Omental fat pad (tissue), 4 donors: ENCODE results near the gene SRRM2. TPM values are rescaled to one million over a fixed set of nuclear protein-coding genes. Genes with fewer than 3 reads are reported as not detected.

ENCODE experiments used
- ATAC-seq: fragments of 150-250 bp; one replicate; pipeline ENCODE4 v1.9.1; 2016; ENCODE audit warnings: mild to moderate bottlenecking, moderate library complexity; ENCODE audit not compliant: low FRiP score
- DNase-seq: peaks from one replicate; pipeline ENCODE4 v3.0.0-alpha.2; 2019; ENCODE audit warnings: low spot score
- total RNA-seq, 4 donors: library from RNA; depleted of rRNA; stranded (reverse); fragments of >200 nt; gene quantifications; one replicate each; pipeline ENCODE4 v1.1.0, GENCODE V29; 2016
- TF ChIP-seq, protein P1 (sequence below), 3 donors: fragments of 450-650 bp; IDR thresholded peaks; one replicate each; pipeline ENCODE4 v1.5.1; 2016 to 2017; ENCODE audit warnings: antibody characterized with exemption in 3 of 3, mild to moderate bottlenecking in 3 of 3, moderate library complexity in 2 of 3

The SRRM2 gene
- total RNA-seq, 4 donors from 2014 or later: 230 to 465 (median 368) TPM

- DNase-seq (no peak), ATAC-seq (no peak)
- TF ChIP-seq, protein P1, sequence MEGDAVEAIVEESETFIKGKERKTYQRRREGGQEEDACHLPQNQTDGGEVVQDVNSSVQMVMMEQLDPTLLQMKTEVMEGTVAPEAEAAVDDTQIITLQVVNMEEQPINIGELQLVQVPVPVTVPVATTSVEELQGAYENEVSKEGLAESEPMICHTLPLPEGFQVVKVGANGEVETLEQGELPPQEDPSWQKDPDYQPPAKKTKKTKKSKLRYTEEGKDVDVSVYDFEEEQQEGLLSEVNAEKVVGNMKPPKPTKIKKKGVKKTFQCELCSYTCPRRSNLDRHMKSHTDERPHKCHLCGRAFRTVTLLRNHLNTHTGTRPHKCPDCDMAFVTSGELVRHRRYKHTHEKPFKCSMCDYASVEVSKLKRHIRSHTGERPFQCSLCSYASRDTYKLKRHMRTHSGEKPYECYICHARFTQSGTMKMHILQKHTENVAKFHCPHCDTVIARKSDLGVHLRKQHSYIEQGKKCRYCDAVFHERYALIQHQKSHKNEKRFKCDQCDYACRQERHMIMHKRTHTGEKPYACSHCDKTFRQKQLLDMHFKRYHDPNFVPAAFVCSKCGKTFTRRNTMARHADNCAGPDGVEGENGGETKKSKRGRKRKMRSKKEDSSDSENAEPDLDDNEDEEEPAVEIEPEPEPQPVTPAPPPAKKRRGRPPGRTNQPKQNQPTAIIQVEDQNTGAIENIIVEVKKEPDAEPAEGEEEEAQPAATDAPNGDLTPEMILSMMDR (IDR thresholded peaks at IDR 0.05): no peak
Observed at GRCh38 chr16:2715064-2715463, 37.4 kb upstream of the SRRM2 start.

GRCh38 chr16:2715519-2715918 lies 36.9 kb upstream of the SRRM2 start:
- TF ChIP-seq, protein P1 (IDR thresholded peaks at IDR 0.05): no peak
- DNase-seq: peak; percentile 35
- ATAC-seq: peak; percentile 50

DNA sequence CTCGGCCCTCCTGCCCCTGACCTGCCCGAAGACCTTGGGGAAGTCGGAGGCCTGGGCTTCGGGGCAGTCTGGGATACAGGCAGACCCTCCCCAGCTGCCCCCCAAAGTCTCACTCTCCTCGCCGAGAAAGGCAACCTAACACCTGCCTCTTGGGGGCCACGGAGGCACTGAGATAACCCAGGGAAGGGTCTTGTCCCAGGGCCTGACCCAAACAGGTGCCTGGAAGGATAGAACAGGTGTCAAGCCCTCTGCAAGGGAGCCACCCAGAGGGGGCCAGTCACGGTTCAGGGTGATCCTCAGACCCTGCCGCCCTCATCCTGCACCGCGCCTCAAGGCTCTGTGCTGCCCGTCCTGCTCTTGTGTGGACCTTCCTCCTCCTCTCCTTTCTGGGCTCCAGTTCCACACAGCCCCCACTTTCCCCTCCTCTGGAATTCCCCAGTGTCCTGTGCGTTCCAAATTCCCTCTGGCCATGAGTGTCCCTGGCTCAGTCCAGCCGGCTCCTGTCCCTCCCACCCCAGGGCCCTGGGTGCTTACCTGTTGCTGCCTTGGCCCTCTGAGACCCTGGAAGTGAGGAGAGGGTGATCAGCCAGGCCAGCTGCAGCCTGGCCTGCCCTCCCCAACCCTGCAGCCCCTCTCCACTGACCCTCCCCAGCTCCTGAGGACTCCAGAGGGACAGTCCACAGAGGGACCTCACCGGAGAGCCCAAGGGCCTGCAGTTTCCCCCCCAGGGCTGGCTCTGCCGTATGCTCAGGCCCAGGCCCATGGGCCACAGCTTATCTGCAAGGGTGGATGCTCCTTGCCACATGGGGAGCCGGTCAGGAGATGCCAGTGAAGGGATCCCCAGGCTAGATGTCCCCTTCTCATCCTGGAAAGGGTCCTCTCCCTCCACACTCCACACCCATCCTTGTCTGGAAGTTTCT lies 36.2 kb upstream of the SRRM2 start:
- ATAC-seq (no peak), DNase-seq (no peak)
- TF ChIP-seq, protein P1 (IDR thresholded peaks at IDR 0.05): no peak

DNA sequence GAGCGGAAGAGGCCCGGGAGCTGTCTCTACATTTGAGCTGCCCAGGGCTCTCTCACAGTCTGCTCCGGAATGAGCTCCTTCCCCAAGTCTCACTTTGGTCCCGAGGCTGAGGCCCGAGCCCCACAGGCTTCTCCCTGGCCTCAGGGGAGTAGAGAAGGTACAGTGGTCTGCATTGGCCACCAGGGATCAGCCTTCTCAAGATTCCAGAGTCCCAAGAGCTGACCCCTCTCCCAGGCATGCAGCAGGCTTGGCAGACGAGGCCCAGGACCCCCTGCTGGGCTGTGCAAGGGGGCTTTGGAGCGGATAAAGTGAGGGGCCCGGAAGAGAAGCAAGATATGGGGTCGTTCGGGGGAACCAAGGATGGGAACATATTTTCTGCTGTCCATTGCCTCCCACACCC lies 35.5 kb upstream of the SRRM2 start:
- TF ChIP-seq, protein P1 (IDR thresholded peaks at IDR 0.05): no peak
- no peak for DNase-seq
- no peak for ATAC-seq

DNA sequence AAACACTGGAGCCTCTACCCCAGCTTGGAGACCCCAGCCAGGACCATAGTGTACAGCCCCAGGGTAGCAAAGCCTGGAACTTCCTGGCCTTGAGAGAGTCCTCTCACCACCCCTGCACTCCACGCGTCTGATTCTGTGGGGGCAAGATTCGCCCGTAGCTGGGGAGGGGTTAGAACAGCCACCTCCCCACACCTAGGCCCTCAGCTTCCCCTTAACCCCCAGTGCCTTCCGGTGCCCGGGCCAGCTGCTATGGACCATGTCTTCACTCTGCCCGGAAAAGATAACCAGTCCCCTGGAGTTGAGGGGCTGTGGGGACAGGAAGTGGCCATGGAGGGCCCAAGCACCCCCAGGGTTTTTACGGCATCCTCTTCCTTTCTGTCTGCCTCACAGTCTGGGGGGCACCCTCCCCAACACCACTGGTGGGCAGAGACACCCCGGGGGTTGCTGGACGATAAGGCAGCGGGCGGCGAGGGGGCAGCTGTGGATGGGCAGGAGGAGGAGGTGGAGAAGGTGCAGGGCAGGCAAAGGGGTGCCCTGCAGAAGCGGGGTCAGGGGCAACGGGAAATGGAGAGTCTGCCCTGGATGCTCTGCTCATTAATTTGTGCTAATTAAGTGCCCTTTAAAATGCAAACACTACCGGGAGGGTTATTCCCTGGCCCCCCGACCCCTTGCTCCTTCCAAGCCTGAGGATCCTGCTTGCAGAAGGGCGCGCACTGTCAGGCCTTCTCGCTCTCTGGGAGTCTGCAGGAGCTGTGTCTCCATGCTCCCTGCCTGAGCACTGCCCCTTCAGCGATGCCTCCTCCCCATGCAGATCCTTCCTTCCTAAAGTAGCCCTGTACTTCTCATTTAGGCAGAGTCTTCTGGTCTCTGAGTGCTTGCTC lies 34.8 kb upstream of the SRRM2 start:
- ATAC-seq (no peak), DNase-seq (no peak)
- TF ChIP-seq, protein P1 (IDR thresholded peaks at IDR 0.05): no peak

DNA sequence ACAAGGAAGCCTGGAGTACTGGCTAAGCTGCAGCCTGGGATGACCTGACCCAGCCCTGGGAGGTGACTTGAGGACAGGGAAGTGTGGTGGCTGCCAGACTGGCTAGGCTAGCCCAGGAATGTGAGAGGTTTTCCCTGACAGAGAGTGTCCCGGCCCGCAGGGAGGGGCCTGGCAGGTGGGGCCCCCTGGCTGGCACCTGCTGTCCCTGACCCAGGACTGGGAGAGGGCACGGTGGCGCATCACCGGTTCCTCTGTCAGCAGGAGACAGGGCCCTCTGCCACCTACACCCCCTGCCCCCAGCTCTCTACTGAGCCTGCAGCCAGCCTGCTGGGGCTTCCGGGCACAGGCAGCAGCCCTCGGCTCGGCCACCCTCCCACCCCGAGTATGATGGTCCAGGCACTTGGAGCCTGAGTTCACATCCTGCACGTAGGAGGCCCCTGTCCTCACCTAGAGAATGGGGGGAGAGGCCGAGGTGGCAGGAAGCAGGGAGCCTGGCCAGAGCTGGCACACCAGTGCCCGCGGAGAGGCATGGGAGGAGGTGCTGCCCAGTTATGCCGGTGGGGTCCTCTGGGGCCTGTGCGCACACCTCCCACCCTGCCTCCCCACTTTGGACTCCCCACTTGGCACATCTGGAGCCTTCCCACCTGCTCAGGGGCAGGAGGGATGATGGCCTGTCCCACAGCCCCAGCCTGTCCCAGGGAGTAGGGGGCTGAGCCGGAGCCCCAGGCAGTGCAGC lies 32.9 kb upstream of the SRRM2 start:
- TF ChIP-seq, protein P1 (IDR thresholded peaks at IDR 0.05): no peak
- no peak for DNase-seq
- ATAC-seq: no peak
